Gastroesophageal sphincter (tissue), 3 donors: ENCODE measurements around the gene FAM151B.

Experiments
- POLR2A ChIP-seq, 2 donors: fragments of 450-650 bp; IDR thresholded peaks; one replicate each; pipeline ENCODE4 v1.6.1; 2017; ENCODE audit warnings: antibody characterized with exemption in 2 of 2, mild to moderate bottlenecking in 2 of 2, moderate library complexity in 1 of 2
- POLR2AphosphoS5 ChIP-seq: sonication (generic); formaldehyde crosslinking; IDR thresholded peaks from one replicate; pipeline ENCODE4 v1.6.1; 2017; ENCODE audit warnings: antibody characterized with exemption
- TF ChIP-seq, protein P1 (sequence below), 4 experiments: fragments of 200-600 bp in 2 of 4; fragments of 450-650 bp in 2 of 4; sonication (generic) in 1 of 4; IDR thresholded peaks; one replicate each; pipeline ENCODE4 v1.5.1; 2017 to 2019; ENCODE audit warnings: antibody characterized with exemption in 4 of 4, mild to moderate bottlenecking in 2 of 4, moderate library complexity in 2 of 4

DNA sequence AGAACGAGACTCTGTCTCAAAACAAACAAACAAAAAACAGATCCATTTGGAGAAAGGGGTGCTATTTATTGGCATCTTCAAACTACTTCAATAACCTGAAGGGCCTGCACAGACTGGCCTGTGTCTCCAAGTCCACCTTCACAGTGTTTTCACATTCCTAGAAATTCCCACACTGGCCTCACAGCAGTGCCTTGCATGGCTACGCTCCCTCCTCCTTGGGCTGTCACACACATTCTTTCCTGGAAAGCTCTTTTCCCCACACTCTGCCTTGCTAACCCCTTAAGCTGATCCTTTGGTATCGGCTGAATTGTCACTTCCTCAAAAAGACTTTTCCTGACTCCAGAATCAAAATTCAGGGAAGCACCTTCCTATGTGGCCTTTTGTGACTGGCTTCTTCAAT is 19.8 kb downstream of the FAM151B start:
- TF ChIP-seq POLR2A (IDR thresholded peaks at IDR 0.05): no peak
- TF ChIP-seq, protein P1, sequence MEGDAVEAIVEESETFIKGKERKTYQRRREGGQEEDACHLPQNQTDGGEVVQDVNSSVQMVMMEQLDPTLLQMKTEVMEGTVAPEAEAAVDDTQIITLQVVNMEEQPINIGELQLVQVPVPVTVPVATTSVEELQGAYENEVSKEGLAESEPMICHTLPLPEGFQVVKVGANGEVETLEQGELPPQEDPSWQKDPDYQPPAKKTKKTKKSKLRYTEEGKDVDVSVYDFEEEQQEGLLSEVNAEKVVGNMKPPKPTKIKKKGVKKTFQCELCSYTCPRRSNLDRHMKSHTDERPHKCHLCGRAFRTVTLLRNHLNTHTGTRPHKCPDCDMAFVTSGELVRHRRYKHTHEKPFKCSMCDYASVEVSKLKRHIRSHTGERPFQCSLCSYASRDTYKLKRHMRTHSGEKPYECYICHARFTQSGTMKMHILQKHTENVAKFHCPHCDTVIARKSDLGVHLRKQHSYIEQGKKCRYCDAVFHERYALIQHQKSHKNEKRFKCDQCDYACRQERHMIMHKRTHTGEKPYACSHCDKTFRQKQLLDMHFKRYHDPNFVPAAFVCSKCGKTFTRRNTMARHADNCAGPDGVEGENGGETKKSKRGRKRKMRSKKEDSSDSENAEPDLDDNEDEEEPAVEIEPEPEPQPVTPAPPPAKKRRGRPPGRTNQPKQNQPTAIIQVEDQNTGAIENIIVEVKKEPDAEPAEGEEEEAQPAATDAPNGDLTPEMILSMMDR (IDR thresholded peaks at IDR 0.05): no peak
- no peak for TF ChIP-seq POLR2AphosphoS5
